Measurements from ENCODE around the gene FBXO34. TPM values are rescaled to one million over a fixed set of nuclear protein-coding genes. Genes with fewer than 3 reads are reported as not detected.

Gene FBXO34
- total and polyA plus RNA-seq, 10 of the 15 experiments (the other 5 are each of a cell fraction or from before 2014, with no cell fraction given) = 5.6 to 22.8 (median 17.6) TPM

DNA sequence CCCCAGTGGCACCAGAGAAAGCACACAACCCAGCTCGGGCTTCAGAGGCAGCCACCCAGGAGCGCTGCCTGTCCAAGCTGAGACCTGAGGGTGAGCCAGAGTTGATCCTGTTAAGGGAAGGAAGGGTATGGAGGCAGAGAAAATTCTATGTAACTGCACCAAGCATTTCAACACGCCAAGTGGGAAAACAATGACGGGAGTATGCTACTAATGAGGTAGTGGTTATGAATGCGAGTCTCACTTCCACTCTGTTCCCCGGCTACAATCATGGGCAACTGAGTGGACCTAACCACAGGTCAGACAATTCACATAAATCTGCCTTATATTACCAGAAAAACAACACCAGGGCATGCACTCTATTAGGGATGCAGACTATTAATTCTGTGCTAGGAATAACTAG, 130.5 kb downstream of the FBXO34 start:
- Histone ChIP-seq H3K27ac (ENCODE audit: control insufficient read depth, insufficient read depth) (no peak overlapping the region), H3K9me3 (replicated peaks; ENCODE audit: control insufficient read depth, insufficient read depth, low read length) (no peaks in the 10 kb centered on the region), H3K9ac (ENCODE audit: control insufficient read depth, insufficient read depth, low read length) (no peak overlapping the region), H3K36me3 (ENCODE audit: control insufficient read depth in 2 of 2, insufficient read depth in 2 of 2, low read length in 1 of 2) (no peaks in the 10 kb centered on the region; a peak in 1 of 4 replicates), H3K79me2 (ENCODE audit: control insufficient read depth, insufficient read depth, low read length) (no peaks in the 10 kb centered on the region; the same call in 1 of the 2 replicates), H3K4me1 (ENCODE audit: control insufficient read depth, insufficient read depth, low read length) (peaks cover 5% of the 10 kb centered on the region; the same call in 1 of the 2 replicates), H4K20me1 (ENCODE audit: control insufficient read depth, insufficient read depth) (no peaks in the 10 kb centered on the region), H2AFZ (ENCODE audit: control insufficient read depth, low read depth, low read length) (no peak overlapping the region), H3K4me3 (no peak overlapping the region), H3K27me3 (replicated peaks in 1 of 2; ENCODE audit: control insufficient read depth in 2 of 2, insufficient read depth in 2 of 2, low read length in 1 of 2) (no peaks in the 10 kb centered on the region), H3K4me2 (ENCODE audit: control insufficient read depth, insufficient read depth) (no peak overlapping the region)
- DNase-seq (ENCODE audit: low read depth, low spot score) (no peak), FAIRE-seq (no peak), ATAC-seq (no peak)
- no TSS peak for BruUV-seq (replicated peaks)
- 79% methylated on average over 6 of the region's 6 CpGs for WGBS (ENCODE audit: insufficient coverage, insufficient replicate concordance, low lambda C conversion rate, missing lambda C conversion rate)
- ChIA-PET CTCF (no interaction called here), SMC1A (ENCODE audit: uncharacterized antibody, unreplicated experiment) (no interaction called here), RAD21 (ENCODE audit: unreplicated experiment) (no interaction called here), POLR2A (no interaction called here)
- TF ChIP-seq TCF7 (IDR thresholded peaks at IDR 0.05; ENCODE audit: borderline replicate concordance) (no peak), NFXL1 (IDR thresholded peaks at IDR 0.05; ENCODE audit: borderline replicate concordance) (no peak), DPF2 (IDR thresholded peaks at IDR 0.05) (no peak), EZH2 (IDR thresholded peaks at IDR 0.05; ENCODE audit: borderline replicate concordance, control insufficient read depth, low read depth, low read length) (no peak)
- TF ChIP-seq, protein P1, sequence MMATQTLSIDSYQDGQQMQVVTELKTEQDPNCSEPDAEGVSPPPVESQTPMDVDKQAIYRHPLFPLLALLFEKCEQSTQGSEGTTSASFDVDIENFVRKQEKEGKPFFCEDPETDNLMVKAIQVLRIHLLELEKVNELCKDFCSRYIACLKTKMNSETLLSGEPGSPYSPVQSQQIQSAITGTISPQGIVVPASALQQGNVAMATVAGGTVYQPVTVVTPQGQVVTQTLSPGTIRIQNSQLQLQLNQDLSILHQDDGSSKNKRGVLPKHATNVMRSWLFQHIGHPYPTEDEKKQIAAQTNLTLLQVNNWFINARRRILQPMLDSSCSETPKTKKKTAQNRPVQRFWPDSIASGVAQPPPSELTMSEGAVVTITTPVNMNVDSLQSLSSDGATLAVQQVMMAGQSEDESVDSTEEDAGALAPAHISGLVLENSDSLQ (IDR thresholded peaks at IDR 0.05) = no peak
- TF ChIP-seq, protein P2, sequence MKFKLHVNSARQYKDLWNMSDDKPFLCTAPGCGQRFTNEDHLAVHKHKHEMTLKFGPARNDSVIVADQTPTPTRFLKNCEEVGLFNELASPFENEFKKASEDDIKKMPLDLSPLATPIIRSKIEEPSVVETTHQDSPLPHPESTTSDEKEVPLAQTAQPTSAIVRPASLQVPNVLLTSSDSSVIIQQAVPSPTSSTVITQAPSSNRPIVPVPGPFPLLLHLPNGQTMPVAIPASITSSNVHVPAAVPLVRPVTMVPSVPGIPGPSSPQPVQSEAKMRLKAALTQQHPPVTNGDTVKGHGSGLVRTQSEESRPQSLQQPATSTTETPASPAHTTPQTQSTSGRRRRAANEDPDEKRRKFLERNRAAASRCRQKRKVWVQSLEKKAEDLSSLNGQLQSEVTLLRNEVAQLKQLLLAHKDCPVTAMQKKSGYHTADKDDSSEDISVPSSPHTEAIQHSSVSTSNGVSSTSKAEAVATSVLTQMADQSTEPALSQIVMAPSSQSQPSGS (IDR thresholded peaks at IDR 0.05; ENCODE audit: low read length) = no peak
- TF ChIP-seq, protein P3, sequence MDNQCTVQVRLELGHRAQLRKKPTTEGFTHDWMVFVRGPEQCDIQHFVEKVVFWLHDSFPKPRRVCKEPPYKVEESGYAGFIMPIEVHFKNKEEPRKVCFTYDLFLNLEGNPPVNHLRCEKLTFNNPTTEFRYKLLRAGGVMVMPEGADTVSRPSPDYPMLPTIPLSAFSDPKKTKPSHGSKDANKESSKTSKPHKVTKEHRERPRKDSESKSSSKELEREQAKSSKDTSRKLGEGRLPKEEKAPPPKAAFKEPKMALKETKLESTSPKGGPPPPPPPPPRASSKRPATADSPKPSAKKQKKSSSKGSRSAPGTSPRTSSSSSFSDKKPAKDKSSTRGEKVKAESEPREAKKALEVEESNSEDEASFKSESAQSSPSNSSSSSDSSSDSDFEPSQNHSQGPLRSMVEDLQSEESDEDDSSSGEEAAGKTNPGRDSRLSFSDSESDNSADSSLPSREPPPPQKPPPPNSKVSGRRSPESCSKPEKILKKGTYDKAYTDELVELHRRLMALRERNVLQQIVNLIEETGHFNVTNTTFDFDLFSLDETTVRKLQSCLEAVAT (IDR thresholded peaks at IDR 0.05) = no peak
- intact Hi-C loops (cut with micrococcal nuclease; ENCODE audit: unreplicated experiment) = no loop called here
- in situ Hi-C loops (cut with MboI) = no loop called here

Small RNA genes lying within 50 kb of the gene (small RNA-seq; reads per million reads assigned to genes)
- gene AL356801.1 = not detected

Other genes starting within 250 kb of the FBXO34 start
- gene WDHD1, start 244.3 kb upstream of the FBXO34 start, total RNA-seq (2014; rRNA removed) = 21.9 and 25.7 TPM in 2 replicates
- 32.7 and 33.5 TPM in 2 replicates for gene WDHD1, start 244.3 kb upstream of the FBXO34 start, total RNA-seq (2014; rRNA removed; fragmentation: Illumina TruSeq; extraction: Trizol)
- 37.9 and 38.7 TPM in 2 replicates for gene WDHD1, start 244.3 kb upstream of the FBXO34 start, total RNA-seq (2021)
- gene WDHD1, start 244.3 kb upstream of the FBXO34 start, polyA plus RNA-seq (2011; rRNA removed) = 34.2 and 57.1 TPM in 2 replicates
- gene WDHD1, start 244.3 kb upstream of the FBXO34 start, polyA plus RNA-seq (2014; fragmentation: Illumina TruSeq; extraction: Trizol) = 31.8 and 32.9 TPM in 2 replicates
- gene WDHD1, start 244.3 kb upstream of the FBXO34 start, polyA plus RNA-seq (2014; fragmentation: Nextera tagmentation; extraction: Ambion mirVana) = 10 to 100 TPM; 11.3 to 14.8 TPM
- 14.8 and 17.8 TPM in 2 replicates for gene WDHD1, start 244.3 kb upstream of the FBXO34 start, polyA plus RNA-seq (2014; rRNA removed)
- 10 to 100 TPM; 46.3 to 50.5 TPM for gene WDHD1, start 244.3 kb upstream of the FBXO34 start, polyA plus RNA-seq (2016; fragmentation: Nextera tagmentation; extraction: Ambion mirVana)
- 20.5 and 25.8 TPM in 2 replicates for gene SOCS4, start 244.2 kb upstream of the FBXO34 start, total RNA-seq (2014; rRNA removed)
- 30.6 and 31.0 TPM in 2 replicates for gene SOCS4, start 244.2 kb upstream of the FBXO34 start, total RNA-seq (2014; rRNA removed; fragmentation: Illumina TruSeq; extraction: Trizol)
- gene SOCS4, start 244.2 kb upstream of the FBXO34 start, total RNA-seq (2021) = 27.9 and 31.5 TPM in 2 replicates
- 25.1 and 35.7 TPM in 2 replicates for gene SOCS4, start 244.2 kb upstream of the FBXO34 start, polyA plus RNA-seq (2011; rRNA removed)
- gene SOCS4, start 244.2 kb upstream of the FBXO34 start, polyA plus RNA-seq (2014; fragmentation: Illumina TruSeq; extraction: Trizol) = 23.7 and 30.9 TPM in 2 replicates
- gene SOCS4, start 244.2 kb upstream of the FBXO34 start, polyA plus RNA-seq (2014; fragmentation: Nextera tagmentation; extraction: Ambion mirVana) = 1 to 10 TPM; 5.7 to 7.6 TPM
- 13.2 and 14.7 TPM in 2 replicates for gene SOCS4, start 244.2 kb upstream of the FBXO34 start, polyA plus RNA-seq (2014; rRNA removed)
- 10 to 100 TPM; 18.4 to 21.0 TPM for gene SOCS4, start 244.2 kb upstream of the FBXO34 start, polyA plus RNA-seq (2016; fragmentation: Nextera tagmentation; extraction: Ambion mirVana)
- 37.7 and 44.6 TPM in 2 replicates for gene MAPK1IP1L, start 219.8 kb upstream of the FBXO34 start, total RNA-seq (2014; rRNA removed)
- gene MAPK1IP1L, start 219.8 kb upstream of the FBXO34 start, total RNA-seq (2014; rRNA removed; fragmentation: Illumina TruSeq; extraction: Trizol) = 48.9 and 50.4 TPM in 2 replicates
- gene MAPK1IP1L, start 219.8 kb upstream of the FBXO34 start, total RNA-seq (2021) = 101 and 105 TPM in 2 replicates
- gene MAPK1IP1L, start 219.8 kb upstream of the FBXO34 start, polyA plus RNA-seq (2011; rRNA removed) = 52.8 and 80.1 TPM in 2 replicates
- gene MAPK1IP1L, start 219.8 kb upstream of the FBXO34 start, polyA plus RNA-seq (2014; fragmentation: Illumina TruSeq; extraction: Trizol) = 68.5 and 90.1 TPM in 2 replicates
- 10 to 100 TPM; 55.7 to 66.0 TPM for gene MAPK1IP1L, start 219.8 kb upstream of the FBXO34 start, polyA plus RNA-seq (2014; fragmentation: Nextera tagmentation; extraction: Ambion mirVana)
- gene MAPK1IP1L, start 219.8 kb upstream of the FBXO34 start, polyA plus RNA-seq (2014; rRNA removed) = 54.2 and 58.1 TPM in 2 replicates
- 100 to 1,000 TPM; 107 to 117 TPM for gene MAPK1IP1L, start 219.8 kb upstream of the FBXO34 start, polyA plus RNA-seq (2016; fragmentation: Nextera tagmentation; extraction: Ambion mirVana)
- 23.1 and 25.6 TPM in 2 replicates for gene LGALS3, start 142.2 kb upstream of the FBXO34 start, total RNA-seq (2014; rRNA removed)
- gene LGALS3, start 142.2 kb upstream of the FBXO34 start, total RNA-seq (2014; rRNA removed; fragmentation: Illumina TruSeq; extraction: Trizol) = 12.0 and 12.3 TPM in 2 replicates
- gene LGALS3, start 142.2 kb upstream of the FBXO34 start, total RNA-seq (2021) = 13.6 and 16.1 TPM in 2 replicates
- 34.2 and 45.4 TPM in 2 replicates for gene LGALS3, start 142.2 kb upstream of the FBXO34 start, polyA plus RNA-seq (2011; rRNA removed)
- gene LGALS3, start 142.2 kb upstream of the FBXO34 start, polyA plus RNA-seq (2014; fragmentation: Illumina TruSeq; extraction: Trizol) = 7.7 and 8.6 TPM in 2 replicates
- gene LGALS3, start 142.2 kb upstream of the FBXO34 start, polyA plus RNA-seq (2014; fragmentation: Nextera tagmentation; extraction: Ambion mirVana) = 1 to 10 TPM; 1.5 to 6.4 TPM
- 21.3 and 28.6 TPM in 2 replicates for gene LGALS3, start 142.2 kb upstream of the FBXO34 start, polyA plus RNA-seq (2014; rRNA removed)
- gene LGALS3, start 142.2 kb upstream of the FBXO34 start, polyA plus RNA-seq (2016; fragmentation: Nextera tagmentation; extraction: Ambion mirVana) = 10 to 100 TPM; 28.2 to 30.6 TPM
- 50.3 and 66.0 TPM in 2 replicates for gene DLGAP5, start 79.8 kb upstream of the FBXO34 start, total RNA-seq (2014; rRNA removed)
- 106 TPM in 2 replicates for gene DLGAP5, start 79.8 kb upstream of the FBXO34 start, total RNA-seq (2014; rRNA removed; fragmentation: Illumina TruSeq; extraction: Trizol)
- 66.8 and 72.0 TPM in 2 replicates for gene DLGAP5, start 79.8 kb upstream of the FBXO34 start, total RNA-seq (2021)
- gene DLGAP5, start 79.8 kb upstream of the FBXO34 start, polyA plus RNA-seq (2011; rRNA removed) = 63.8 and 118 TPM in 2 replicates
- gene DLGAP5, start 79.8 kb upstream of the FBXO34 start, polyA plus RNA-seq (2014; fragmentation: Illumina TruSeq; extraction: Trizol) = 94.4 and 112 TPM in 2 replicates
- gene DLGAP5, start 79.8 kb upstream of the FBXO34 start, polyA plus RNA-seq (2014; fragmentation: Nextera tagmentation; extraction: Ambion mirVana) = 10 to 100 TPM; 57.9 to 68.4 TPM
- gene DLGAP5, start 79.8 kb upstream of the FBXO34 start, polyA plus RNA-seq (2014; rRNA removed) = 34.1 and 40.9 TPM in 2 replicates
- gene DLGAP5, start 79.8 kb upstream of the FBXO34 start, polyA plus RNA-seq (2016; fragmentation: Nextera tagmentation; extraction: Ambion mirVana) = 100 to 1,000 TPM in 1 of 2 experiments, 10 to 100 TPM in 1; 94.7 to 106 TPM
- gene ATG14, start 140.4 kb downstream of the FBXO34 start, total RNA-seq (2014; rRNA removed) = 6.3 and 7.3 TPM in 2 replicates
- 5.5 TPM in 2 replicates for gene ATG14, start 140.4 kb downstream of the FBXO34 start, total RNA-seq (2014; rRNA removed; fragmentation: Illumina TruSeq; extraction: Trizol)
- gene ATG14, start 140.4 kb downstream of the FBXO34 start, total RNA-seq (2021) = 4.3 and 4.5 TPM in 2 replicates
- 5.6 and 7.4 TPM in 2 replicates for gene ATG14, start 140.4 kb downstream of the FBXO34 start, polyA plus RNA-seq (2011; rRNA removed)
- gene ATG14, start 140.4 kb downstream of the FBXO34 start, polyA plus RNA-seq (2014; fragmentation: Illumina TruSeq; extraction: Trizol) = 5.9 and 6.6 TPM in 2 replicates
- gene ATG14, start 140.4 kb downstream of the FBXO34 start, polyA plus RNA-seq (2014; fragmentation: Nextera tagmentation; extraction: Ambion mirVana) = 1 to 10 TPM; 1.1 to 1.4 TPM
- 6.4 TPM in 2 replicates for gene ATG14, start 140.4 kb downstream of the FBXO34 start, polyA plus RNA-seq (2014; rRNA removed)
- gene ATG14, start 140.4 kb downstream of the FBXO34 start, polyA plus RNA-seq (2016; fragmentation: Nextera tagmentation; extraction: Ambion mirVana) = 1 to 10 TPM; 1.8 to 2.1 TPM
- not detected in 2 replicates for gene TBPL2, start 169.2 kb downstream of the FBXO34 start, total RNA-seq (2014; rRNA removed)
- not detected in 2 replicates for gene TBPL2, start 169.2 kb downstream of the FBXO34 start, total RNA-seq (2014; rRNA removed; fragmentation: Illumina TruSeq; extraction: Trizol)
- 0.41 TPM in 1 of 2 replicates, not detected in the other for gene TBPL2, start 169.2 kb downstream of the FBXO34 start, total RNA-seq (2021)
- gene TBPL2, start 169.2 kb downstream of the FBXO34 start, polyA plus RNA-seq (2011; rRNA removed) = not detected in 2 replicates
- gene TBPL2, start 169.2 kb downstream of the FBXO34 start, polyA plus RNA-seq (2014; fragmentation: Illumina TruSeq; extraction: Trizol) = not detected in 2 replicates
- not detected for gene TBPL2, start 169.2 kb downstream of the FBXO34 start, polyA plus RNA-seq (2014; fragmentation: Nextera tagmentation; extraction: Ambion mirVana)
- gene TBPL2, start 169.2 kb downstream of the FBXO34 start, polyA plus RNA-seq (2014; rRNA removed) = not detected in 2 replicates
- gene TBPL2, start 169.2 kb downstream of the FBXO34 start, polyA plus RNA-seq (2016; fragmentation: Nextera tagmentation; extraction: Ambion mirVana) = not detected

Data from GM12878 (cell line).